Naive thymus-derived CD4-positive, alpha-beta T cell (primary cell): Measurements from ENCODE around the gene ADIPOR2. TPM values are rescaled to one million over a fixed set of nuclear protein-coding genes. Genes with fewer than 3 reads are reported as not detected.
"Not testable (repeated sequence)": the region's sequence is repeated elsewhere in the genome, so short reads cannot be mapped to it uniquely, and the experiment has no call there.

Source experiments
- ATAC-seq: fragments of 150-1000 bp; cut with Tn5 transposase; 2 replicates; pipeline ENCODE4 v1.10.0; 2021; ENCODE audit warnings: mild to moderate bottlenecking, moderate library complexity
- CTCF ChIA-PET: fragments of 350-600 bp; sonication (Branson Sonifier 250); formaldehyde crosslinking; loops from one replicate; lab custom pipeline; 2021; ENCODE audit warnings: antibody characterized with exemption; lab: Charles Lee
- POLR2A ChIA-PET: fragments of 350-600 bp; sonication (Branson Sonifier 250); formaldehyde crosslinking; loops from one replicate; lab custom pipeline; 2021; ENCODE audit warnings: antibody characterized with exemption, inconsistent platforms; lab: Charles Lee
- DNase-seq, 9 donors: peaks; one replicate each; pipeline versions ENCODE4 v3.0.0 to v3.0.0-alpha.2; 2020 to 2022; ENCODE audit warnings: mixed read lengths in 1 of 9
- H3K27ac ChIP-seq: one replicate; pipeline ENCODE4 v1.7.0; 2013; ENCODE audit warnings: mild to moderate bottlenecking, low read depth, low read length, moderate library complexity
- H3K27me3 ChIP-seq, 2 donors: one replicate each; pipeline ENCODE4 v1.7.0; 2013; ENCODE audit warnings: low read length in 2 of 2, mild to moderate bottlenecking in 2 of 2, moderate library complexity in 2 of 2; ENCODE audit not compliant: control insufficient read depth in 2 of 2, insufficient read depth in 2 of 2
- H3K36me3 ChIP-seq, 3 experiments: 1 replicate in 2 of 3; 2 replicates in 1 of 3; pipeline ENCODE4 v1.7.0; 2013; ENCODE audit warnings: low read length in 3 of 3, mild to moderate bottlenecking in 3 of 3, moderate library complexity in 1 of 3; ENCODE audit not compliant: insufficient read depth in 3 of 3, control insufficient read depth in 2 of 3
- H3K4me1 ChIP-seq, 2 donors: one replicate each; pipeline ENCODE4 v1.7.0; 2013; ENCODE audit warnings: low read length in 2 of 2, mild to moderate bottlenecking in 2 of 2, moderate library complexity in 1 of 2; ENCODE audit not compliant: control insufficient read depth in 2 of 2, insufficient read depth in 2 of 2
- H3K4me3 ChIP-seq: 2 replicates; pipeline ENCODE4 v1.7.0; 2013; ENCODE audit warnings: mild to moderate bottlenecking, low read length
- H3K9me3 ChIP-seq, 3 experiments: 1 replicate in 2 of 3; 2 replicates in 1 of 3; pipeline ENCODE4 v1.7.0; 2013; ENCODE audit warnings: low read length in 3 of 3; ENCODE audit not compliant: control insufficient read depth in 2 of 3
- H3K27ac Mint-ChIP-seq, 9 donors: one replicate each; pipeline ENCODE4 v1.8.0; 2020 to 2022; ENCODE audit warnings: mixed read lengths in 9 of 9, mild to moderate bottlenecking in 8 of 9, moderate library complexity in 5 of 9, inconsistent platforms in 2 of 9
- H3K27me3 Mint-ChIP-seq, 5 donors: one replicate each; pipeline ENCODE4 v1.8.0; 2021 to 2022; ENCODE audit warnings: mixed read lengths in 5 of 5, mild to moderate bottlenecking in 1 of 5
- H3K36me3 Mint-ChIP-seq, 5 donors: one replicate each; pipeline ENCODE4 v1.8.0; 2020 to 2022; ENCODE audit warnings: mixed read lengths in 5 of 5, mild to moderate bottlenecking in 3 of 5, inconsistent platforms in 1 of 5
- H3K4me1 Mint-ChIP-seq, 7 donors: one replicate each; pipeline ENCODE4 v1.8.0; 2020 to 2022; ENCODE audit warnings: mixed read lengths in 7 of 7, mild to moderate bottlenecking in 3 of 7, inconsistent platforms in 1 of 7
- H3K4me3 Mint-ChIP-seq, 10 donors: one replicate each; pipeline ENCODE4 v1.8.0; 2020 to 2022; ENCODE audit warnings: mild to moderate bottlenecking in 10 of 10, mixed read lengths in 10 of 10, moderate library complexity in 6 of 10, inconsistent platforms in 2 of 10
- H3K9me3 Mint-ChIP-seq, 11 donors: one replicate each; pipeline ENCODE4 v1.8.0; 2020 to 2022; ENCODE audit warnings: mixed read lengths in 11 of 11, mild to moderate bottlenecking in 4 of 11, inconsistent platforms in 1 of 11, moderate library complexity in 1 of 11
- intact Hi-C, 2 donors: fragments of 100-400 bp; cut with micrococcal nuclease; formaldehyde crosslinking; loops; one replicate each; pipeline ENCODE4 v1.15.1; 2023
- polyA plus RNA-seq, 2 donors: library from polyadenylated mRNA; unstranded; fragments of 300-500 nt; fragmentation: Illumina TruSeq; gene quantifications; one replicate each; pipeline ENCODE4 v1.2.3, GENCODE V29; 2021
- total RNA-seq, 6 experiments: library from RNA in 5 of 6; stranded (reverse) in 5 of 6; gene quantifications; 1 replicate in 5 of 6; 2 replicates in 1 of 6; pipeline ENCODE4 v1.2.3 and lab custom pipeline; 2021 to 2026

ADIPOR2 gene
- total and polyA plus RNA-seq, 7 experiments from 2014 or later = 2.2 to 51.4 (median 22.1) TPM

GRCh38 chr12:1688086-1688710, 2.7 kb upstream of the ADIPOR2 start:
- H3K4me3 Mint-ChIP-seq = peak overlapping the region in 5 of 10 donors; percentile 7 to 71 (median 37)
- peak overlapping the region in 6 of 9 donors; percentile 17 to 80 (median 56) for H3K27ac Mint-ChIP-seq
- peaks cover 17 to 42% (median 37%) of the 10 kb centered on the region in 7 donors for H3K4me1 Mint-ChIP-seq
- H3K27ac ChIP-seq = no peak overlapping the region
- no peaks in the 10 kb centered on the region for H3K9me3 Mint-ChIP-seq
- CTCF ChIA-PET = interaction anchor here (0.7 to 1.5 kb wide), 5 partner anchors 19 to 103 kb away, joined by 3 to 4 read pairs (median 3); no protein-coding TSS in a partner anchor
- no peaks in the 10 kb centered on the region for H3K27me3 ChIP-seq
- no peaks in the 10 kb centered on the region for H3K9me3 ChIP-seq
- POLR2A ChIA-PET = interaction anchor here (1.1 to 3.3 kb wide), 4 partner anchors 11 to 26 kb away, joined by 3 to 16 read pairs (median 4); no protein-coding TSS in a partner anchor
- peaks cover 0 to 3% (median 0%) of the 10 kb centered on the region in 5 donors for H3K36me3 Mint-ChIP-seq
- H3K4me1 ChIP-seq = peaks cover 7 to 9% of the 10 kb centered on the region in 2 donors
- peaks cover 0 to 27% (median 0%) of the 10 kb centered on the region in 5 donors for H3K27me3 Mint-ChIP-seq
- H3K36me3 ChIP-seq = peaks cover 0 to 5% (median 0%) of the 10 kb centered on the region in 3 experiments
- DNase-seq (no peak), ATAC-seq (no peak)
- H3K4me3 ChIP-seq = no peak overlapping the region
- intact Hi-C loops = no loop called here

- Mint-ChIP-seq H3K27ac (peak overlapping the region; percentile 94 to 99 (median 97)), H3K36me3 (peaks cover 0 to 6% (median 0%) of the 10 kb centered on the region in 5 donors), H3K4me3 (peak overlapping the region; percentile 94 to 99 (median 98)), H3K4me1 (peaks cover 33 to 66% (median 59%) of the 10 kb centered on the region in 7 donors), H3K27me3 (peaks cover 0 to 10% (median 0%) of the 10 kb centered on the region in 5 donors), H3K9me3 (no peaks in the 10 kb centered on the region)
- H3K4me3 ChIP-seq = peak overlapping the region; percentile 76
- peaks cover 7 to 9% of the 10 kb centered on the region in 2 donors for H3K4me1 ChIP-seq
- ChIA-PET POLR2A (interaction anchor here (0.7 to 3.3 kb wide), 11 partner anchors 17 to 313 kb away, joined by 3 to 16 read pairs (median 3); partner anchors contain the start of gene DCP1B), CTCF (interaction anchor here (1.6 kb wide), 1 partner anchor 38 kb away, joined by 3 read pairs; no protein-coding TSS in a partner anchor)
- DNase-seq = peak in 5 of 9 donors; percentile 16 to 30 (median 24)
- intact Hi-C loops = loop anchor here (1.0 to 5.0 kb wide), 8 partner anchors 36 to 1304 kb away; partner anchors contain the start of genes KDM5A (in 2 of the 2), CCDC77 (in 1 of the 2), DCP1B (in 1 of the 2) and FBXL14 (in 1 of the 2)
- H3K9me3 ChIP-seq = no peaks in the 10 kb centered on the region
- H3K36me3 ChIP-seq = peaks cover 0 to 5% (median 0%) of the 10 kb centered on the region in 3 experiments
- ATAC-seq = no peak
- H3K27ac ChIP-seq = peak overlapping the region; percentile 91
- H3K27me3 ChIP-seq = no peaks in the 10 kb centered on the region
These were observed 495 bp downstream of the ADIPOR2 start for GRCh38 chr12:1691123-1692007.

GRCh38 chr12:1692226-1692625, 1.4 kb downstream of the ADIPOR2 start:
- ChIA-PET POLR2A (interaction anchor here (0.6 to 1.4 kb wide), 3 partner anchors 16 to 31 kb away, joined by 3 to 4 read pairs (median 3); no protein-coding TSS in a partner anchor), CTCF (no interaction called here)
- Mint-ChIP-seq H3K4me1 (peaks cover 39 to 75% (median 68%) of the 10 kb centered on the region in 7 donors), H3K27ac (peak overlapping the region in 8 of 9 donors; percentile 44 to 99 (median 96)), H3K36me3 (peaks cover 0 to 7% (median 0%) of the 10 kb centered on the region in 5 donors), H3K9me3 (no peaks in the 10 kb centered on the region), H3K27me3 (peaks cover 0 to 6% (median 0%) of the 10 kb centered on the region in 5 donors), H3K4me3 (peak overlapping the region; percentile 94 to 99 (median 98))
- no peak overlapping the region for H3K27ac ChIP-seq
- H3K36me3 ChIP-seq = peaks cover 0 to 5% (median 0%) of the 10 kb centered on the region in 3 experiments
- intact Hi-C loops = loop anchor here (5.0 kb wide), 4 partner anchors 35 to 1305 kb away; partner anchors contain the start of genes CCDC77 (in 1 of the 2), KDM5A (in 1 of the 2) and RAD52 (in 1 of the 2)
- ATAC-seq (no peak), DNase-seq (no peak)
- peaks cover 7 to 9% of the 10 kb centered on the region in 2 donors for H3K4me1 ChIP-seq
- H3K27me3 ChIP-seq = no peaks in the 10 kb centered on the region
- H3K4me3 ChIP-seq = peak overlapping the region; percentile 76
- no peaks in the 10 kb centered on the region for H3K9me3 ChIP-seq

GRCh38 chr12:1692895-1693610, 2.2 kb downstream of the ADIPOR2 start:
- H3K9me3 ChIP-seq = no peaks in the 10 kb centered on the region
- peaks cover 0 to 10% (median 0%) of the 10 kb centered on the region in 5 donors for H3K36me3 Mint-ChIP-seq
- H3K36me3 ChIP-seq = peaks cover 0 to 5% (median 0%) of the 10 kb centered on the region in 3 experiments
- peak overlapping the region in 7 of 10 donors; percentile 29 to 98 (median 75) for H3K4me3 Mint-ChIP-seq
- DNase-seq = no peak
- peaks cover 46 to 83% (median 76%) of the 10 kb centered on the region in 7 donors for H3K4me1 Mint-ChIP-seq
- peaks cover 7 to 9% of the 10 kb centered on the region in 2 donors for H3K4me1 ChIP-seq
- CTCF ChIA-PET = interaction anchor here (0.6 kb wide), 1 partner anchor 696 kb away, joined by 3 read pairs; no protein-coding TSS in a partner anchor
- ATAC-seq = no peak
- H3K27ac ChIP-seq = no peak overlapping the region
- POLR2A ChIA-PET = interaction anchor here (0.6 to 1.4 kb wide), 3 partner anchors 32 to 245 kb away, joined by 3 to 4 read pairs (median 3); partner anchors contain the start of gene FBXL14
- peak overlapping the region in 2 of 9 donors; percentile 36 to 97 for H3K27ac Mint-ChIP-seq
- peaks cover 0 to 2% (median 0%) of the 10 kb centered on the region in 5 donors for H3K27me3 Mint-ChIP-seq
- H3K27me3 ChIP-seq = no peaks in the 10 kb centered on the region
- H3K9me3 Mint-ChIP-seq = no peaks in the 10 kb centered on the region
- intact Hi-C loops = loop anchor here (5.0 kb wide), 4 partner anchors 34 to 1306 kb away; partner anchors contain the start of genes CCDC77 (in 1 of the 2), KDM5A (in 1 of the 2) and RAD52 (in 1 of the 2)
- H3K4me3 ChIP-seq = no peak overlapping the region

- Mint-ChIP-seq H3K36me3 (peaks cover 0 to 13% (median 6%) of the 10 kb centered on the region in 5 donors), H3K4me1 (peaks cover 46 to 85% (median 77%) of the 10 kb centered on the region in 7 donors)
- H3K4me3 Mint-ChIP-seq, H3K4me1 ChIP-seq, ATAC-seq, H3K9me3 Mint-ChIP-seq, H3K27me3 ChIP-seq, H3K4me3 ChIP-seq, CTCF ChIA-PET, H3K27me3 Mint-ChIP-seq, intact Hi-C loops, DNase-seq, H3K27ac Mint-ChIP-seq, H3K36me3 ChIP-seq, H3K27ac ChIP-seq, H3K9me3 ChIP-seq: not testable (repeated sequence)
- POLR2A ChIA-PET = interaction anchor here (0.7 kb wide), 1 partner anchor 14 kb away, joined by 4 read pairs; no protein-coding TSS in a partner anchor
These were observed 4.2 kb downstream of the ADIPOR2 start for GRCh38 chr12:1695097-1695496.
